Measurements from ENCODE around the gene ALKBH4. TPM values are rescaled to one million over a fixed set of nuclear protein-coding genes. Genes with fewer than 3 reads are reported as not detected.
"Not testable (repeated sequence)": the region's sequence is repeated elsewhere in the genome, so short reads cannot be mapped to it uniquely, and the experiment has no call there.

ALKBH4 gene
- total RNA-seq, 1 donor from 2014 or later, result 10.4 TPM

DNA sequence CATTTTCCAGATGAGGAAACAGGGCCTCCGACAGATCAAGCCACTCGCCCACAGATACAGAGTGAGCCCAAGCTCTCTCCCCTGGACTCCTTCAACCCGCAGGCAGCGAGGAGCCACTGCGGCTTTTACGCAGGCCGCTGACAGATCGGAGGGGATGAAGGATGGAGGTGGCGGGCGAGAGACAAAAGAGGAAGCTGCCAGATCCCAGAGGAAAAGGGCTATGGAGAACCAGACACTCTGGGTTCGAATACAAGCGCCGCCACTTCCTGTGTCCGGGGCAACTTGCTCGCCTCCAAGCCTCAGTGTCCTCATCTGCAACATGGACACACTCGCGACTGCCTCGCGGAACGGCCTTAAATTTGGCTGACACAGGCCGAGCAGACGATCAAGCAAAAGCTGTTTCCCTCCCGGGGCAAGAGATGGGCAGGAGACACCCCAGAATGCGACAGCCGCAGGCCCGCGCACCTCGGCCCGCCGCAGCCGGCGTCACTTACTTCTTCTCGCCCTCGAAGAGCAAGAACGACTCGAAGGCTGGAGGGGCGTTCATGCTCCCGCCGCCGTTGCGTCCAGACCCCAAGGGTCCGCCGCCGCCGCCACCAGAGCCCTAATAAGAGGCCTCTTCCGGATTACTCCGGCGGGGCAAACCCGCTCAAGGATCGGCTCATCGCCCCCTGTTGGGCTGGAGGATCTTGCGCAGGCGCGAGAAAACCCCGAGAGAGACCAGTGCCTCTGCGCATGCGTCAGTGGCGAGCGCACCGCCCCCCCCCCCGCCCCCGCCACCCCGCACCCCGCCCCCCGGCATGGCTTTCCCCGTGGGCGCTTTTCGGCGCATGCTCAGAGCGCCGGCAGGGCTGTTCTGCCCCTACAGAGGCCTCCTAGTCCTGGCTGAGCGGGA, 13.9 kb upstream of the ALKBH4 start, which contains the start of gene POLR2J:
TSS of gene POLR2J (minus strand) at position 609 of the 895 bp plus-strand sequence. CDS start at position 547, 62 bp downstream.
- H3K9me3 ChIP-seq (ENCODE audit: control insufficient read depth in 3 of 3, low read length in 3 of 3); H3K4me3 ChIP-seq (ENCODE audit: low read length in 3 of 3); H3K4me1 ChIP-seq (ENCODE audit: control insufficient read depth in 3 of 3, insufficient read depth in 3 of 3, low read length in 3 of 3); H3K27ac ChIP-seq (ENCODE audit: low read depth, low read length); H3K27me3 ChIP-seq (ENCODE audit: control insufficient read depth in 3 of 3, insufficient read depth in 3 of 3, low read length in 3 of 3); H3K36me3 ChIP-seq (ENCODE audit: control insufficient read depth in 3 of 3, insufficient read depth in 3 of 3, low read length in 3 of 3): not testable (repeated sequence)
- H3K9ac ChIP-seq (ENCODE audit: low read depth in 1 of 3, low read length in 3 of 3), result peak within 1 kb of the TSS in 1 of 3 donors; percentile 45

DNA sequence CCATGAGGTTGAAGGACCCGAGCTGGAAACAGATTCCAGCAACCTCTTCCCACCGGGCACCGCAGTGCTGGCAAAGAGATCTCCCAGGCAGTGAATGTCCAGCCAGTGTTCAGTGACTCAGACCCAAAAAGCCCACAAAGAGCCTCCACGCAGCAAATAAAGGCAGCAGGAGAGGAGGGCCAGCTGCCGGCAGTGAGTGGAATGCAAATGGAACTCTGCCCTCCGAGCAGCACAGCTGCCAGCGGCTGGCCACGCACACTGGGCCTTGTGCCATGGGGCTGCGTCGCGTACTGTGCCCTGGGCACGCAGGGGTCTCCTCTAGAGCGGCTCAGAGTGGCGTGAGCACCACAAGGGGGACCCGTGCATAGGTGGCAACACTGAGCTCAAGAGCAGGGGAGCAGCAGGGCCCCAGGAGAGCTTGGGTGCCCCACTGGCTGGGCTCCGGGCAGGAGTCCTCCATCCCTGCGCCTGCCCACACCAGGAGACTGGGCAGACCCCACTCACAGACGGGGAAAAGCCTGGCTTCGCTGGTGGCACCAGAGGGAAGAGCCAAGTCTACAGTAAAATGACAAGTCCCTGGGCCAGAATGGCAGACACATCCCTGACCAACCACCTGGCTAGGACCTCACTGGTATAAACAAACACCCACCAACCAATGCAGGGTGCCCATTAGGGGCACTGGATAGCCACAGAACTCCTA, 10.2 kb upstream of the ALKBH4 start:
- H3K4me3 ChIP-seq (ENCODE audit: low read length in 3 of 3); H3K27me3 ChIP-seq (ENCODE audit: control insufficient read depth in 3 of 3, insufficient read depth in 3 of 3, low read length in 3 of 3); H3K9me3 ChIP-seq (ENCODE audit: control insufficient read depth in 3 of 3, low read length in 3 of 3); H3K27ac ChIP-seq (ENCODE audit: low read depth, low read length); H3K9ac ChIP-seq (ENCODE audit: low read depth in 1 of 3, low read length in 3 of 3): not testable (repeated sequence)
- Histone ChIP-seq H3K36me3 (ENCODE audit: control insufficient read depth in 3 of 3, insufficient read depth in 3 of 3, low read length in 3 of 3) (peaks cover 7 to 18% (median 9%) of the 10 kb centered on the region in 3 donors), H3K4me1 (ENCODE audit: control insufficient read depth in 3 of 3, insufficient read depth in 3 of 3, low read length in 3 of 3) (peaks cover 0 to 12% (median 5%) of the 10 kb centered on the region in 3 donors)

DNA sequence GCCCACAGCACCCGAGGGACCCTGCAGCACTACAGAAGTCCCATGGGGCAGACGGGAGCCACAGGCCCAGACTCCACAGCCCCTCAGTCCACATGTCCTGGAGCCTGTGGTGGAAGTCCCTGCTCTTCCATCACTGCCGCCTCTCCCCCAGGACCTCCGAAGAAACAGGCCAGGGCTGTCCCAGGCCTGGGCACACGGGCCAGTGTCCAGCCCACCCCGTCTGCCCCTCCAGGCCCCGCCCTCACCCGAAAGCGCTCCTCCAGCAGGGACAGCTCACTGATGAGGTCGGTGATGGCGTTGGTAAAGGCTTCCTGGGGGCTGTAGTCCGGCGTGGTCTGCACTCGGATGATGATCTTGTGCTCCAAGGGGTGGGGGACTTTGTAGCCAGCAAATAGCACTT, 9.5 kb upstream of the ALKBH4 start:
- not testable (repeated sequence) for H3K9ac ChIP-seq (ENCODE audit: low read depth in 1 of 3, low read length in 3 of 3); H3K27me3 ChIP-seq (ENCODE audit: control insufficient read depth in 3 of 3, insufficient read depth in 3 of 3, low read length in 3 of 3); H3K27ac ChIP-seq (ENCODE audit: low read depth, low read length); H3K9me3 ChIP-seq (ENCODE audit: control insufficient read depth in 3 of 3, low read length in 3 of 3); H3K4me3 ChIP-seq (ENCODE audit: low read length in 3 of 3)
- Histone ChIP-seq H3K36me3 (ENCODE audit: control insufficient read depth in 3 of 3, insufficient read depth in 3 of 3, low read length in 3 of 3) (peaks cover 7 to 18% (median 9%) of the 10 kb centered on the region in 3 donors), H3K4me1 (ENCODE audit: control insufficient read depth in 3 of 3, insufficient read depth in 3 of 3, low read length in 3 of 3) (peaks cover 0 to 13% (median 5%) of the 10 kb centered on the region in 3 donors)

DNA sequence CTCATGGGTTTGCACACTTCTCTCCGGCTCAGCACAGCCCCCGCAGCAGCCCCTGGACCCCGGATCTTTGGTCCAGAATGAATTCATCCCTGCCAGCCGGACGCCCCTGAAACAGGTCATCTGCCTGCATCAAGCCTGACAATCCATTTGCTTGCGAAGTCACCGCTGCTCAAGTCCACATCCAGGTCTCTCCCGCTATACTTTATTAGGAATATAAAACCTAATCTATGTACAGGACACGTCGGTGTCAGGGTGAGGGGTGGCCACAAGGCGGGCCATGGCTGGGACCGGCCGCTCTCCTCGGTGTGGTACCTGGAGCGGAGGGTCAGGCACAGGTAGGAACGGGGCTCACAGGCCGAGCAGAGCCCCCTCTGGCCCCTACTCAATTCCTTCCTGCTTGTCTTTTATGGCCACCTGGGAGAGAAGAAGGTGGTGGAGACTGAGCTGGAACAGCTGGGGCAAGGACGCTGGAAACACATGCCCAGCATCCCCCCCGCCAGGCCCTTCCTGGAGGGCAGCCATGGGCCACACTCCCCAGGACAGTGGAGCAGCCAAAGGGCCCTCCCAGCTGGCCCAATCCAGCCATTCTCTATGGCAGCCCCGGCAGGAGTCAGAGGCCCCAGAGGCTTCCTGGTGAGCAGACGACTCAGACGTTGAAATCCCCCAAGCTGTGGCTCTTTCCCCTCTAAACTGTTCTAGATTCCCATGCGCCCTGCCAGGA, 8.8 kb upstream of the ALKBH4 start:
- no peak overlapping the region for H3K27ac ChIP-seq (ENCODE audit: low read depth, low read length)
- H3K4me1 ChIP-seq (ENCODE audit: control insufficient read depth in 3 of 3, insufficient read depth in 3 of 3, low read length in 3 of 3), result peaks cover 0 to 13% (median 5%) of the 10 kb centered on the region in 3 donors
- no peaks in the 10 kb centered on the region for H3K9me3 ChIP-seq (ENCODE audit: control insufficient read depth in 3 of 3, low read length in 3 of 3)
- H3K36me3 ChIP-seq (ENCODE audit: control insufficient read depth in 3 of 3, insufficient read depth in 3 of 3, low read length in 3 of 3), result peaks cover 8 to 18% (median 10%) of the 10 kb centered on the region in 3 donors
- H3K9ac ChIP-seq (ENCODE audit: low read depth in 1 of 3, low read length in 3 of 3), result peak overlapping the region in 2 of 3 donors; percentile 25 to 33
- H3K4me3 ChIP-seq (ENCODE audit: low read length in 3 of 3), result no peak overlapping the region
- H3K27me3 ChIP-seq (ENCODE audit: control insufficient read depth in 3 of 3, insufficient read depth in 3 of 3, low read length in 3 of 3), result no peaks in the 10 kb centered on the region

DNA sequence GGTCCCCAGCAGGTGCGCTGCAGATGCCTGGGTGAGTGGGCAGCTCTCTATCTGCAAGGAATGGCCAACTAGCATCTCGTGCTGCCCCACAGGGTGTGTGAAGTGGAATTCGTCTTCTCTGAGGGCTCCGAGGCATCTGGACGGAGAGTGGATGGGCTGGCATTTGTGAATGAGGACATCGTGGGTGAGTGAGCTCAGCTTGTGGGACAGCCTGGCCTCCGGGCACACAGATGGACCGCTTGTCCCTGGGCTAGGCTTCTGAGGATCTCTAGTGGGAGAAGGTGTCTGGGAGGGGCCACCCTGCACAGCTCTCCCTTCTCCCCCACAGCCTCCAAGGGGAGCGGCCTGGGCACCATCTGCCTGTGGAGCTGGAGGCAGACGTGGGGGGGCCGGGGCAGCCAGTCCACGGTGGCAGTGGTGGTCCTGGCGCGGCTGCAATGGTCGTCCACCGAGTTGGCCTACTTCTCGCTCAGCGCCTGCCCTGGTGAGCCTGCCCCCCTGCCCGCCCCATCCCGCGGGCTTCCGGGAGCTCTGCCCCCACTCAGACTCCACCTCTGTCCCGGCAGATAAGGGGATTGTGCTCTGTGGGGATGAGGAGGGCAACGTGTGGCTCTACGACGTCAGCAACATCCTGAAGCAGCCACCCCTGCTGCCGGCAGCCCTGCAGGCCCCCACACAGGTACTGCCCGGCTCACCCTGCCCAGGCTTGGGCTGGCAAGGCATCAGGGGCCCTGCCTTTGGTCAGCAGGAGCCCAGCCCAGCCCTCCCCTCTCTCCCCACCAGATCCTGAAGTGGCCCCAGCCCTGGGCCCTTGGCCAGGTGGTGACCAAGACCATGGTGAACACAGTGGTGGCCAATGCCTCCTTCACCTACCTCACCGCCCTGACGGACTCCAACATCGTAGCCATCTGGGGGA, 7.7 kb upstream of the ALKBH4 start:
- Histone ChIP-seq H3K27ac (ENCODE audit: low read depth, low read length) (no peak overlapping the region), H3K27me3 (ENCODE audit: control insufficient read depth in 3 of 3, insufficient read depth in 3 of 3, low read length in 3 of 3) (no peaks in the 10 kb centered on the region), H3K9ac (ENCODE audit: low read depth in 1 of 3, low read length in 3 of 3) (no peak overlapping the region), H3K4me3 (ENCODE audit: low read length in 3 of 3) (no peak overlapping the region), H3K36me3 (ENCODE audit: control insufficient read depth in 3 of 3, insufficient read depth in 3 of 3, low read length in 3 of 3) (peaks cover 12 to 18% (median 12%) of the 10 kb centered on the region in 3 donors), H3K9me3 (ENCODE audit: control insufficient read depth in 3 of 3, low read length in 3 of 3) (no peaks in the 10 kb centered on the region), H3K4me1 (ENCODE audit: control insufficient read depth in 3 of 3, insufficient read depth in 3 of 3, low read length in 3 of 3) (peaks cover 0 to 13% (median 5%) of the 10 kb centered on the region in 3 donors)

DNA sequence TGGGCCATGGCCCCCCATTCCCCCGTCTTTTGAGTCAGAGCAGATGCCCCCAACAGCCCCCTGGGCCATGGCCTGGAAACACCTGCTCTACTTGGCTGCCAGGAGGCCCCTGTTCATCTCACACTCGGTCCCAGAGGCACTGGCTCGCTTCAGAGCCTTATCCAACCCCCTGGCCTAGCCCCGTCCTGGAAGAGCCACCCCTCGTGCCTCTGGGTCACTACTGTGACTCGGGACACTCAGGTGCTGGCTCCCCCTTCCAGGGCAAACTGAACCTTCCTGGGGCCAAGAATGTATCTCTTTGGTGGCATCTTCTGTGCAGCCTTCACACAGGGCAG, 7.1 kb upstream of the ALKBH4 start:
- peaks cover 0 to 13% (median 5%) of the 10 kb centered on the region in 3 donors for H3K4me1 ChIP-seq (ENCODE audit: control insufficient read depth in 3 of 3, insufficient read depth in 3 of 3, low read length in 3 of 3)
- no peak overlapping the region for H3K9ac ChIP-seq (ENCODE audit: low read depth in 1 of 3, low read length in 3 of 3)
- H3K27me3 ChIP-seq (ENCODE audit: control insufficient read depth in 3 of 3, insufficient read depth in 3 of 3, low read length in 3 of 3), result no peaks in the 10 kb centered on the region
- H3K36me3 ChIP-seq (ENCODE audit: control insufficient read depth in 3 of 3, insufficient read depth in 3 of 3, low read length in 3 of 3), result peaks cover 12 to 18% (median 14%) of the 10 kb centered on the region in 3 donors
- no peaks in the 10 kb centered on the region for H3K9me3 ChIP-seq (ENCODE audit: control insufficient read depth in 3 of 3, low read length in 3 of 3)
- H3K27ac ChIP-seq (ENCODE audit: low read depth, low read length), result no peak overlapping the region
- H3K4me3 ChIP-seq (ENCODE audit: low read length in 3 of 3), result no peak overlapping the region

DNA sequence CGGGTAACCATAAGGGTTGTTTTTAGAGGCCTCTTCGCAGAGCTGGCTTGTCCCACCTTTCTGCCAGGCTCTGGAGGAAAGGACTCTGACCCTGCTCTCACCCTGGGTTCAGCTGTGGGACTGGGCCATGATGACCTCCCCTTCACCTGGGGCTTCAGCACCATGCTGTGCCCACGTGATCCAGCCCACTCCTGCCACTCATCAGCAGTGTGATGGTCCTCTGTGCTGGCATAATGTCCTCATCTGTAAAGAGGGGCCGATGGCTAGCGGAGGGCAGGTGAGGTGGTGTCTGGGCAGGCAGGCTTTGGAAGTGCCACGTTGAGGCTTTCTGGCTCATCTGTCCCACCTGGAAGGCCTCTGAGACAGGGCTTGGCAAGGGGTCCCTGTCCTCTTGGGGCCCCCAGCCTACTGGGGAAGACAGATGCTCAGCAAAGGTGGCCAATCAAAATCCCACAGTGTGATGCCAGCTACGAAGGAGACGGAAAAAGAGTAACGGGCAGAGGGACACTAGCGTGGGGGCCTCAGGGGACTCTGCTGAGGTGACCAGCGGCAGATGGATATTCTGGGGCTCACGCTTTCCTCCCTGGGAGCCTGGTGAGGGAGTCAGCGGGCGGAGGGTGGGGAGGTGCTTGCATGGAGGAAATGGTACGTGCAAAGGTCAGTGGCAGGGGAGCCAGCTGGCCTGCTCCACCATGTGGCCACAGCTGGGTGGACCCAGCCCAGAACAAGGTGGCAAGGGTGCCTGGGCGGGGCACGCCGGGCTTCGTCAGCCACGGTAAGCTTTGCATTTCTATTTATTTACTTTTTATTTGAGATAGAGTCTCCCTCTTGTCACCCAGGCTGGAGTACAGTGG, 5.5 kb upstream of the ALKBH4 start:
- H3K27ac ChIP-seq (ENCODE audit: low read depth, low read length), result no peak overlapping the region
- no peaks in the 10 kb centered on the region for H3K27me3 ChIP-seq (ENCODE audit: control insufficient read depth in 3 of 3, insufficient read depth in 3 of 3, low read length in 3 of 3)
- H3K4me3 ChIP-seq (ENCODE audit: low read length in 3 of 3), result no peak overlapping the region
- H3K9ac ChIP-seq (ENCODE audit: low read depth in 1 of 3, low read length in 3 of 3), result peak overlapping the region in 1 of 3 donors; percentile 33
- H3K4me1 ChIP-seq (ENCODE audit: control insufficient read depth in 3 of 3, insufficient read depth in 3 of 3, low read length in 3 of 3), result peaks cover 6 to 22% (median 13%) of the 10 kb centered on the region in 3 donors
- H3K9me3 ChIP-seq (ENCODE audit: control insufficient read depth in 3 of 3, low read length in 3 of 3), result no peaks in the 10 kb centered on the region
- peaks cover 12 to 18% (median 14%) of the 10 kb centered on the region in 3 donors for H3K36me3 ChIP-seq (ENCODE audit: control insufficient read depth in 3 of 3, insufficient read depth in 3 of 3, low read length in 3 of 3)

DNA sequence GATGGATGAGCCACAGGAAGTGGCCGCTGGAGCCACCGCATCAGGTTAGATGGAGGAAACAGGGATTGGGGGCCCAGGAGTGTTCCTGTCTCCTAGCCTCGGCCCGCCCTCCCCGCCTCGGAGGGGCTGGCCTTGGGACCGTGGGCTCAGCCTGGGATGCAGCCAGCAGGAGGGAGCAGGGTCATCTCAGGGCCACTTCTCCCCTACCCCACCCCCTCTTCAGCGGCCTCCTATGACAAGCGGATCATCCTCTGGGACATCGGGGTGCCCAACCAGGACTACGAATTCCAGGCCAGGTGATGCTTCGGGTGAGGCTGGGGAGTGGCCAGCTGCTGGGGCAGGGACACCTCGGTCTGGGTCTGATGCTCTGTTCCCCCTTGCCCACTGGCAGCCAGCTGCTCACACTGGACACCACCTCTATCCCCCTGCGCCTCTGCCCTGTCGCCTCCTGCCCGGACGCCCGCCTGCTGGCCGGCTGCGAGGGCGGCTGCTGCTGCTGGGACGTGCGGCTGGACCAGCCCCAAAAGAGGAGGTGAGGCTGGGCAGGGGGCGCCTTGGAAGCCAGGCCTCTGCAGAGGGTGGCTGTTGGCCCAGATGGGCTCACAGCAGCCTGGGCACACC, 4.8 kb upstream of the ALKBH4 start:
- peaks cover 7 to 26% (median 13%) of the 10 kb centered on the region in 3 donors for H3K4me1 ChIP-seq (ENCODE audit: control insufficient read depth in 3 of 3, insufficient read depth in 3 of 3, low read length in 3 of 3)
- no peak overlapping the region for H3K4me3 ChIP-seq (ENCODE audit: low read length in 3 of 3)
- H3K9ac ChIP-seq (ENCODE audit: low read depth in 1 of 3, low read length in 3 of 3), result no peak overlapping the region
- H3K9me3 ChIP-seq (ENCODE audit: control insufficient read depth in 3 of 3, low read length in 3 of 3), result no peaks in the 10 kb centered on the region
- no peak overlapping the region for H3K27ac ChIP-seq (ENCODE audit: low read depth, low read length)
- H3K36me3 ChIP-seq (ENCODE audit: control insufficient read depth in 3 of 3, insufficient read depth in 3 of 3, low read length in 3 of 3), result peaks cover 12 to 18% (median 14%) of the 10 kb centered on the region in 3 donors
- no peaks in the 10 kb centered on the region for H3K27me3 ChIP-seq (ENCODE audit: control insufficient read depth in 3 of 3, insufficient read depth in 3 of 3, low read length in 3 of 3)
